IPS-18c (cell line): ENCODE measurements around the gene GRM1.
A peak's percentile ranks its signal among the peaks of the same experiment; 100 is the strongest.

Source experiments
- H3K4me3 ChIP-seq: 2 replicates; pipeline ENCODE4 v1.7.0; 2013; ENCODE audit warnings: low read depth, mild to moderate bottlenecking, low read length, moderate library complexity; ENCODE audit not compliant: insufficient read depth
- H3K9me3 ChIP-seq: one replicate; pipeline ENCODE4 v1.6.1; 2013; ENCODE audit warnings: mild to moderate bottlenecking, low read length, moderate library complexity; ENCODE audit not compliant: control insufficient read depth, insufficient read depth

The GRM1 gene

DNA sequence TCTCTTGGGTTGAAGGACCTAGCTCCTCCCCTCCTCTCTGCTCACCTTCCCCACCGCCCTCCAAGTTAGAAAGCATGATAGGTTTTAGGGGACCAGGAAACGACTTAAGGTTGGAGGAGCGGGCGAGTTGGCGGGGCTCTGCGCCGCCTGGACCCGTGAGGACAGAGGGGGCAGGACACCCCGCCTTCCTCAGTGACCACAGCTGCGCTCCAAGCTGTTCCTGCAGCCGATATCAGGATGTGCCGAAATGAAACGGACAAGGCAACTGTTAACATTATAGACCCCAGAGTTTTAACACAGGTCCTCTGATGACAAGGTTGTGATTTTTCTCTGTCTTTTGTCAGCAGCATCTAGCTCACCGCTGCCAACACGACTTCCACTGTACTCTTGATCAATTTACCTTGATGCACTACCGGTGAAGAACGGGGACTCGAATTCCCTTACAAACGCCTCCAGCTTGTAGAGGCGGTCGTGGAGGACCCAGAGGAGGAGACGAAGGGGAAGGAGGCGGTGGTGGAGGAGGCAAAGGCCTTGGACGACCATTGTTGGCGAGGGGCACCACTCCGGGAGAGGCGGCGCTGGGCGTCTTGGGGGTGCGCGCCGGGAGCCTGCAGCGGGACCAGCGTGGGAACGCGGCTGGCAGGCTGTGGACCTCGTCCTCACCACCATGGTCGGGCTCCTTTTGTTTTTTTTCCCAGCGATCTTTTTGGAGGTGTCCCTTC lies at the start of gene GRM1:
TSS of gene GRM1 (plus strand) at position 212 of the 722 bp plus-strand sequence. CDS start at position 668, 456 bp downstream.
- no peaks in the 10 kb centered on the region for H3K9me3 ChIP-seq
- peak within 1 kb of the TSS; percentile 74 for H3K4me3 ChIP-seq

- H3K9me3 ChIP-seq = no peaks in the 10 kb centered on the region
These were observed 19.5 kb upstream of the GRM1 start for GRCh38 chr6:146009338-146009737.

DNA sequence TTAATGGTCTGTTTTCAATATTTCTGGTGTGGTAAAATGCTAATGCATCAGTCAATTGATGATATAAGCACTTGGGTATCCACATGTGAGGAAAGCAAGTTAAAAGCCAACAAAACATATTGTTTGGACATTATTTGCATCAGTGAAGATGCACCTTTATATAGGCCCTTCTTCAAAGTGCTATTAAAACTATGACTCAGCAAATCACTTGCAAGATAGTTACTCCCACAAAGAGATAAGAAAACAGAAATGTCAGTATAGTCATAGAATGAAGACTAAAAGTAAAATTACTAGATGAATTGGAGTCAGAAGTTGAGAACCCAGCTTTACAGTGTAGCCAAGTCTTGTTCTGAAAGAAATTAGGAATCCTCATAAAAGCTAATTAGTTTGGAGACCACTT lies 14.6 kb upstream of the GRM1 start:
- no peak overlapping the region for H3K4me3 ChIP-seq
- H3K9me3 ChIP-seq = no peaks in the 10 kb centered on the region

More at GRCh38 chr6:146009338-146009737, 19.5 kb upstream of the GRM1 start:
- no peak overlapping the region for H3K4me3 ChIP-seq

- no peaks in the 10 kb centered on the region for H3K9me3 ChIP-seq
- H3K4me3 ChIP-seq = no peak overlapping the region
These were observed 11.2 kb upstream of the GRM1 start for GRCh38 chr6:146017672-146018071.

DNA sequence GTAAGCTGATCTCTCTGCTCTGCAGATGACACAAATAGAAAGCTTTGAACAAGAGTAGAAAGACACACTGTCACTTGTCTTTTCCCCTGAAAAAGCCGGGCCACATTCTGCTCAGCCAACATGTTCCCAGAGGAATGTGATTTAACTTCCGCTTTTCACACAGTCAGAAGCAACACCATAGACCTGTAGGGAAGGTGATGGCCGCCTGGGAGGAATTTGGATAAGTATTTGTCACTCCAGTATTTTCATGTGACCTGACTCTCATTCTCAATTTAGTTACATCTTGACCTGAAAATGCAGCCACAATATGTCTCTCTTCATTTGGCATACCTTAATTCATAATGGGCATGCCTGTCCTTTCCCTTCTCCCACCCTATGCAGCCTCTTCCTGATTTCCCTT lies 2.0 kb upstream of the GRM1 start:
- no peak overlapping the region for H3K4me3 ChIP-seq
- H3K9me3 ChIP-seq = no peaks in the 10 kb centered on the region

- no peaks in the 10 kb centered on the region for H3K9me3 ChIP-seq
- H3K4me3 ChIP-seq = peak overlapping the region; percentile 74
These were observed 1.1 kb upstream of the GRM1 start for GRCh38 chr6:146027586-146028251.

- H3K4me3 ChIP-seq = peak overlapping the region; percentile 74
- H3K9me3 ChIP-seq = no peaks in the 10 kb centered on the region
These were observed 538 bp upstream of the GRM1 start for GRCh38 chr6:146028252-146028795.

GRCh38 chr6:146029573-146030184 lies 817 bp downstream of the GRM1 start:
- H3K4me3 ChIP-seq = peak overlapping the region; percentile 74
- H3K9me3 ChIP-seq = no peaks in the 10 kb centered on the region

GRCh38 chr6:146032387-146032786 lies 3.5 kb downstream of the GRM1 start:
- no peaks in the 10 kb centered on the region for H3K9me3 ChIP-seq
- H3K4me3 ChIP-seq = no peak overlapping the region

GRCh38 chr6:146040360-146040759 lies 11.5 kb downstream of the GRM1 start:
- H3K9me3 ChIP-seq = no peaks in the 10 kb centered on the region

GRCh38 chr6:146041282-146041681 lies 12.4 kb downstream of the GRM1 start:
- Histone ChIP-seq H3K9me3 (no peaks in the 10 kb centered on the region), H3K4me3 (no peak overlapping the region)

More at GRCh38 chr6:146040360-146040759, 11.5 kb downstream of the GRM1 start:
- H3K4me3 ChIP-seq = no peak overlapping the region

GRCh38 chr6:146047371-146047770 lies 18.5 kb downstream of the GRM1 start:
- H3K9me3 ChIP-seq = no peaks in the 10 kb centered on the region
- H3K4me3 ChIP-seq = no peak overlapping the region

GRCh38 chr6:146050168-146050567 lies 21.3 kb downstream of the GRM1 start:
- Histone ChIP-seq H3K9me3 (no peaks in the 10 kb centered on the region), H3K4me3 (no peak overlapping the region)

DNA sequence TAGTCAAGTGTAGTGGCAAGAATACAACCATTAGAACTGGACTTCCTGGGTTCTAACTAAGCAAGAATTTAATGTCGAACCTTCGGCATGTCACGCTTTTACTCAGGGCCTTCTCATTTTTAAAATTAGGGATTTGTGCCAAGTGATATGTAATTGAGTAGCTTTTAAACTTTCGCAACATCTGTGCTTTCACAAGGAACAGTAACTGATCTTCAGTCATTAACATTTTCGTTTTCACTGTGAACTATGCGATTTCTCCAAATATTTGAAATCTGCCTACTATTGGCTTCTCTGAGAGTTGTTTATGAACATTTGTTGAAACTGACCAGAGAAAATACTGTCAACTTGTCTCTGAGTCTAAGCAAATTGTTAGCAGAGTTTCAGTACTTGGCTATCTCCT lies 27.6 kb downstream of the GRM1 start:
- no peaks in the 10 kb centered on the region for H3K9me3 ChIP-seq
- no peak overlapping the region for H3K4me3 ChIP-seq

- no peaks in the 10 kb centered on the region for H3K9me3 ChIP-seq
These were observed 36.8 kb downstream of the GRM1 start for GRCh38 chr6:146065690-146066089.

DNA sequence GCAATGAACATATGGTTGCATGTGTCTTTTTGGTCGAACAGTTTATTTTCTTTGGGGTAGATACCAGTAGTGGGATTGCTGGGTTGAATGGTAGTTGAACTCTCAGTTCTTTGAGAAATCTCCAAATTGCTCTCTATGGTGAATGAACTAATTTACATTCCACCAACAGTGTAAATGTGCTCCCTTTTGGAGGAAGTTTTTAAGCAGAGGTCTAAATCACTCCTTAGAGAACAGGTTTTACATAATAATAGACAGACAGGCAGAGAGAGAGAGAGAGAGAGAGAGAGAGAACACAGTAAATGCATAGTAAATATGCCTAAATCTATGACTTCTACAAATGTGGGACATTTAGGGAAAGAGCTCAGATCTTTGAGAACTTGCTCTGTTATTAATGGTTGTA lies 37.6 kb downstream of the GRM1 start:
- no peaks in the 10 kb centered on the region for H3K9me3 ChIP-seq
- H3K4me3 ChIP-seq = no peak overlapping the region

More at GRCh38 chr6:146065690-146066089, 36.8 kb downstream of the GRM1 start:
- no peak overlapping the region for H3K4me3 ChIP-seq

DNA sequence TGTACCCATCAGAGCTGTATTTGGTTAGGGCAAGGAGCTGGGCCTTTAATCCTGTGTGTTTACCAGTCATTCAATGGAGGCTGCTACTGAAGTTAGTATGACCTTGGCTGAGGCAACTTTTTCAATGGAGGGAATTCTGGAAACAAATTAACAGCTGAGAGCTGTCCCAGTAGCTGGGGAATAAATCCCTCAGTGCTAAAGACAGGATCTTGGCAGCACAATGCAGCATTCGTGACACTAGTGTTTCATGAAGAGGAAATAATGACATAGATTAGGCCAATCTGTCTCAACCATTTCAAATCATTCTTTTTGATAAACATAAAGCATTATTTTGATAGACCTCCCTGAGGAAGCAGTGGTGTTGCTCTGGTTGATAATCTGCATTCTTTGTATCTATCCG lies 42.9 kb downstream of the GRM1 start:
- no peak overlapping the region for H3K4me3 ChIP-seq
- no peaks in the 10 kb centered on the region for H3K9me3 ChIP-seq

- H3K4me3 ChIP-seq = no peak overlapping the region
- no peaks in the 10 kb centered on the region for H3K9me3 ChIP-seq
These were observed 49.1 kb downstream of the GRM1 start for GRCh38 chr6:146077992-146078391.
